Fibroblast of skin of right quadriceps (primary cell): ENCODE results near the gene PTPRB.
"Not testable (repeated sequence)": the region's sequence is repeated elsewhere in the genome, so short reads cannot be mapped to it uniquely, and the experiment has no call there.

Source experiments
- DNase-seq: peaks from one replicate; pipeline ENCODE4 v3.0.0-alpha.2; 2013

The PTPRB gene

DNA sequence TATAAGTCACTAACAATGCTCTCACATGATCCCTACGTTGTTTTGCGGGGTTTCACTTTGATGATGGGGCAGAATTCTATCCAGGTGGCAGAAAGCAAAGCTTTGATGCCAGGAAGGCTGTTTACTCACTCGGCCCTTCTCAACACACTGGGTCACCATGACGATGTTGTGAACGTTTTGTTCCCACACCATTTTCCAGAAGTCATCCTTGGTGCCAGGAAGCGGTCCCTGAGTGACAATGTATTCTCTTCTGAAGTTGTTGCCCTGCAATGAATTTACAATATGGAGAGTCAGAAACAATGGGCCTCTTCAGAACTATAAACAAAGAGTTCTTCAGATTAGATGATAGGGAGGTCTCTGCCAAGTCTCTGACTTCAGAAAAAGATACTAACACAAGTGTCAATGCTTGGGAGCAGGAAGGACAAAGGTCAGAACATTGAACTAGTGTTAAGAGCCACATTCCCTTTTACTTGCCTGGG, 101.3 kb downstream of the PTPRB start:
- no peak for DNase-seq

DNA sequence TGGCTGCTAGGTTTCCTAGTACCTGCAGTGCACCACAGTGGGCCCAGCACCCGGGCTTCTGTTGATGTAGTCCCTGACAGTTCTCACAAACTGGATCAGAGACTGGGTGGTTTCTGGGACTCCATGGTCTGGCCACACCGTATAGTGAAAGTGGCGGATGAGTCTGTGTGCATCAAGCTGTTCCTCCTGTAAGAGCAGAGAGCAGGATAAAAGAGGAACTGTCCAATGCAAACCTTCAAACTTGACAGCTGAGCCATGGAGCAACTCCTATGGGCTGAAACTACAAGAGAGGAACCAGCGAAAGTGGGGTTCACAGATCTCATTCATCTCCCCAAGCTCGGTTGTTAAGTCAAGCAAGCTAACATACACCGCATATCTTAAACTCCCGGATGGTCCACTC, 102.8 kb downstream of the PTPRB start:
- DNase-seq: no peak

DNA sequence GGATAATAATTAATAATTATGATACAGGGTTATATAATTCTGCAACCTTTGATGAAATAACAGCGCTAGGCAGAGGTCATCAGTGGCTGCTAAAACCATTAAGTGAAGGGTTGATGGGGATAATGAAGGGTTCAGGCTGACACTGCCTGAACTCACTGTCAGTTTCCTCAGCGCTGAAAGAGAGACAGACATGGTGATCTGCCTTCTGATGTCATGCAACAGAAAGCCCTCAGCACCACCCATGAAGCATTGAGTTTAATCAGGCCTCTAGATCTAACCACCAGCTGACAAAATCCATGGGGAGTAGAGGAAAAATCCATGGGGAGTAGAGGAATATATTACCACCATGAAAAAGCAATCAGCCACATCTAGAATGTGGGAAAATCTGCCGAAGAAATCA, 107.6 kb downstream of the PTPRB start:
- DNase-seq: no peak

DNA sequence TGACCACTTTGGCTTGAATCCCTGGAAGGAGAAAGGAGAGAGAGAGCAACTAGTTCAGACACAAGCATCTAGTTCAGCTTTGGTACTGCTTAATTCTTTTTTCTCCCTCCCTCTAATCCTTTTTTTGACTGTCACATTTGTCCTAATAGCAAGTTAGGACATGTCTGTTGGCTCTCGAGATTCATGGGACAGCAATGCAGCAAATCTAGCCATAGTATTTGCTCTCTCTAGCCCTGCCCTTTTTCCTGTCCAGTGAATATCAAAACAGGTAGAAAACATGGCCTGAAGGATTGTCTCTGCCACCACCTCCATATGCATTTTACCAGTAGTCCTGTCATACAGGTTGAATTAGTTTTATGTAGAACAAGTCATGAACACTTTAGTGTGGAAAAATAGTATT, 116.4 kb downstream of the PTPRB start:
- no peak for DNase-seq

DNA sequence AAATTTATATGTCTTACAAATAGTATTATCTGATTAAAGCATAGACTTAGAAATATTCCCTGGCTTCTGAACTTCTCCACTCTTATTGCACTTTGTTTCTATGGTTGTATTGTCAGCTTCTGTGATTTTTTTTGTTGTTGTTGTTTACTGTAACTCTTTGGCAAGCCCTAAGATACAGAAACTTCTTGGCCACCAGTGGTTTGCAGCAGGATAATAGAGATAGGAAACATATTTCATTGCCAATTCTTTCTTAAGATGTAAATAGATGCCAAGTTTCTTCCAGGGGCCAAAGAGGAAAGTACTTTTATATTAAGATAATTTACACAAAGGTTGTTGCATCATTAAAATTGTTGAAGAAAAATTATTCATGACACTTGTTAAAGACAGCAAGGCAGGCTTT, 123.8 kb downstream of the PTPRB start:
- no peak for DNase-seq

DNA sequence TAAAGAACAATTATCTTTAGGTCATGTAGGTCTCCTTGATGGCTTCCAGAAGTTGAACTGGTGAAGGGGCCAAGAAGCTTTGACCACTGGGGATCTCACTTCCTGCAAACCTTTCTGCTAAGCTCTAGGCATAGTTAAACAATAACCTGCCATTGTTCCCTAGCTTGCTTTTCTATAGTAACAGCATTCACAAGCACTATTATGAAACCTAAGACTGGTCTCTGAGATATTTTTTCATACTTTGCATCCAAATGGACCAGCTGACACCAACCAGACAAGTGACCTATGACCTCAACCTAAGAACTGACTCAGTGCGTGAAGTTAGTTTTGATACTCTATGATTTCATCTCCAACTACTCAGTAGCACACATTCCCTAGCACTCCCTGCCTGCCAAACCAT, 129.1 kb downstream of the PTPRB start:
- DNase-seq: no peak

DNA sequence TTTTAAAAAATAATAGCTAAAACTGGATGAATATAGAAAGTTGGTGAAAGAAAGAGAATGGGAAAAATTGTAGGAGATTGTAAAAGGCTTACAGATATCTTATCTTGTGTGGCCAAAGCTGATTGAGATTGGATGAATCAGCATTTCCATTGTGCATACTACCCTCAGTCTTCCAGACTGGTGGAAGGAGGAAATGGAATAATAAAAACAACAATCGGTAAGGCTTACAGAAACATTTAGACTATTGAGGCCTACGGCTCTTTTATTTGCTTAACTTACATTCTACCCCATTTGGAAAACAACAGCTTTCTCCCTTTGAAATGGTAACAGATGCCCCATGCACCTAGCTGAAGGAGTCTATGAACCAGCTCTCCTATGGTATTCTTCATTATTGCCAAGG, 129.8 kb downstream of the PTPRB start:
- no peak for DNase-seq

DNA sequence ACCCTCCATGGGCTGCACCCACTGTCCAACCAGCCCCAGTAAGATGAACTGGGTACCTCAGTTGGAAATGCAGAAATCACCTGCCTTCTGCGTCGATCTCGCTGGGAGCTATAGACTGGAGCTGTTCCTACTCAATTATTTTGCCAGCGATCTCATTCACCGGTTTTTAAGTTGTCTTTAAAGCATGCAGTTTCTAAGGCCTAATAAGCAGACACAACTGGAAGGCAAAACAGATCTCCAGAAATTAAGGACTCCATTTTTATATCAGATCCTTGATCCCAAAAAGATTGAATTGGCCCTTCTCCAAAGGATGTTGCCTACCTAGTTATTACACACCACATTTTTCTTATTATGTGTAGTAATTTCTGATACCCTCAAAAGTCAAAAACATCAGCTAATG, 139.7 kb downstream of the PTPRB start:
- no peak for DNase-seq

DNA sequence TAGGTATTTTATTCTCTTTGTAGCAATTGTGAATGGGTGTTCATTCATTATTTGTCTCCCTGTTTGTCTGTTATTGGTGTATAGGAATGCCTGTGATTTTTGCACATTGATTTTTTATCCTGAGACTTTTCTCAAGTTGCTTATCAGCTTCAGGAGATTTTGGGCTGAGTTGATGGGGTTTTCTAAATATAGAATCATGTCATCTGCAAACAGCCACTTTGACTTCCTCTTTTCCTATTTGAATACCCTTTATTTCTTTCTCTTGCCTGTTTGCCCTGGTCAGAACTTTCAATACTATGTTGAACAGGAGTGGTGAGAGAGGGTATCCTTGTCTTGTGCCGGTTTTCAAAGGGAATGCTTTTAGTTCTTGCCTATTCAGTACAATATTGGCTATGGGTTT, 144.3 kb downstream of the PTPRB start:
- DNase-seq: not testable (repeated sequence)

DNA sequence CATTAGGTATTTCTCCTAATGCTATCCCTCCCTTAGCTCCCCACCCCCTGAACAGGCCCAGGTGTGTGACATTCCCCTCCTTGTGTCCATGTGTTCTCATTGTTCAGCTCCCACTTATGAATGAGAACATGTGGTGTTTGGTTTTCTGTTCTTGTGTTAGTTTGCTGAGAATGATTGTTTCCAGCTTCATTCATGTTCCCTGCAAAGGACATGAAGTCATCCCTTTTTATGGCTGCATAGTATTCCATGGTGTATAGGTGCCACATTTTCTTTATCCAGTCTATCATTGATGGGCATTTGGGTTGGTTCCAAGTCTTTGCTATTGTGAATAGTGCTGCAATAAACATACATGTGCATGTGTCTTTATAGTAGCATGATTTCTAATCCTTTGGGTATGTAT, 146.3 kb downstream of the PTPRB start:
- not testable (repeated sequence) for DNase-seq

DNA sequence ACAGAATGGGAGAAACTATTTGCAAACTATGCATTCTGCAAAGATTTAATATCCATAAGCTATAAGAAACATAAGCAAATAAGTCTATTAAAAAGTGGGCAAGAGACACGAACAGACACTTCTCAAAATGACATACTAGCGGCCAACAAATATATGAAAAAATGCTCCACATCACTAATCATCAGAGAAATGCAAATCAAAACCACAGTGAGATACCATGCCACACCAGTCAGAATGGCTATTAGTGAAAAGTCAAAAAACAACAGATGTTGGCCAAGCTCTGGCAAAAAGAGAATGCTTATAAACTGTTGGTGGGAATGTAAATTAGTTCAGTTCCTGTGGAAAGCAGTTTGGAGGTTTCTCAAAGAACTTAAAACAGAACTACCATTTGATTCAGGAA, 149.8 kb downstream of the PTPRB start:
- peak; percentile 1 for DNase-seq

DNA sequence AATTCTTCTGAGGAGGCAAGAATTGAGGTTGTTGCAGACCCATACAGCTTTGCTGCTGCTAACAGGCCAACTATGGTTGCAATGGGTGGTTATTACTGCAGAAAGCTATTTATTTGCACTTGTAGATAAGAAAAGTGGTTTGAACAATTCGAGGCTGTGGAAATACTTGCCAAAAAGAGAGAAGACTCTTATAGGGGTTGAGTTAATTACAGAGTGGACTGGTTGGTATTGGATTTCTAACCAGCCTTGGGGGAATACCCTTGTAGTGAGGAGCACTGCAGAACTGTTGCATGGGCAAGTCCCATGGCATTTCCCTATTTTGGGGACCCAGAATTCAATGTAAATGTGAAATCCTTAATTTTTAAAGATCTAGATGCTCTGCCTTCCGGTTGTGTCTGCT, 150.6 kb downstream of the PTPRB start:
- no peak for DNase-seq

DNA sequence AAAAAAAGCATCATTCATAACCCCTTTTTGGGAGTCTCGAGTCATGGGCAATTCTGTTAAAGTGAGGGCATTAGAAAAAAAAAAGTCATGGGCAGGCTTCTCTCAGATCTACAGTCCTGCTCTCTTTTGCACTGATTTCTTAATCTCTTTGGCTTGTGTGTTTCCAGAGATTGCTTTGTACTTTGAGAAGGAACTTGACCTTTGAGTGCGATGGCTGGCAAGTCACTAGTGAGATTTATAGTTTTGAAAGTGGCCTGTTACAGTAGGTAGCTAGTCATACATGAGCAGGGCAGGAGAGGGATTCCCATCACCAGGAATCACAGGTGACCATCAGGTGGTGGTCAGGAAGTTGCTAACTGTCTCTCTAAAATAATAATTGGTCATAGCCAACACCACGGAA, 151.5 kb downstream of the PTPRB start:
- DNase-seq: no peak

DNA sequence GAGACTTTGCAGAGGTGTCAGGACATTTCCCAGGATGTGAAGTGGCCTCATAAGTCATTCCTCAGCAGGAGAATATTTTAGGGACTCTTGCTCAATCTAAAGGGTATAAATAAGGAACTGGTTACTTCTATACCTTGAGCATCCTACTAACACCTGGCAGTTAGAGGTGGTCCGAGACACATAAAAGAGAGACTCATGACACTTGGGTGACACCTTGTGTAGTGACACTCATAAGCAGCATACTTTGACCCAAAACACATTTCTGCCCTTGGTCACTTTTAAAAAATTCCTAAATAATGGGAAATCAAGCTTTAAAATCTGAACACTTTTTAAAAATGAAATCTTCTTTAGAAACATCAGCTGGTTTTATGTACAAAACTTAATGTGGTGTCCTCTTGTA, 152.8 kb downstream of the PTPRB start:
- no peak for DNase-seq

DNA sequence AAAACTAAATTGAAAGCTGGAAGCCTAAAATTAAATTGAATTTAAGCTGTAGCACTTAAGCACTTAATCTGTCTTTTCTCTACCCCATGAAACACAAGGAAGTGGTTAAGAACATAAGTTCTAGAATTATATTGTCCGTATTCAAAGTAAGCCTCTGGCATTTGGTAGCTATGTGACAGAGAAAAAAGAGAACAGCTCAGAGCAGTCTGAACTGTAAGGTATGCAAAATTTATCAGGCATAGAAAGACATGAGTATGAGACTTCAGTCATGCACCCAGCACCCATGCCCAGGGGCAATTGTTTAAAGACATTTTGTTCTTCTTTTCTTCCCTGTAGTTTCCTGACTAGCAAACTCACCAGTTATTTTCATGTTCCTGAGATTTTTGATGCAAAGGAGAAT, 154.5 kb downstream of the PTPRB start:
- no peak for DNase-seq

DNA sequence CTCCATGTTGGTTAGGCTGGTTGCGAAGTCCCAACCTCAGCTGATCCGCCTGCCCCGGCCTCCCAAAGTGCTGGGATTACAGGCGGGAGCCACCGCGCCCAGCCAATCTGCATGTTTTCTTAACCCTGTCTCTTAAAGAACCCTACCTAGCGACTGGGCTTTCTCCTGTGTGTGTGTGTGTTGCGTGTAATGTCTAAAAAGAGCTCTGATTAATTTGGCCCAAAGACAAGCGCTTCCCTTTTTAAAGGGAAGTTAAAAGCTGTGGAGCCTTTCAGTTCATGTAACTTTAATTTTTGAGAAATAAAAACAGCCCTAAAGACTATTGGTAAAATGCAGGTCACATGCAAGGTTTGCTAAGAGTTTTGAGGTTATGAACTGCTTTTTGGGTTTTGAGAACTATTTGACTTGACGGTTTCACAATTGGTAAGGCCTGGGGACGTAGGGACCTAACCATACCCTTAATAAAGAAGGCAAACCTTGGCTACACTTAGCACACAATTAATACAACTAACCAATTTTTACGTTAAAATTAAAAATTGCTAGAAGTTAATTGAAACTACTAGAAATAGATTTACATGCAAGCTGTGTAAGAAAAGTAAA, 167.9 kb downstream of the PTPRB start:
- no peak for DNase-seq

DNA sequence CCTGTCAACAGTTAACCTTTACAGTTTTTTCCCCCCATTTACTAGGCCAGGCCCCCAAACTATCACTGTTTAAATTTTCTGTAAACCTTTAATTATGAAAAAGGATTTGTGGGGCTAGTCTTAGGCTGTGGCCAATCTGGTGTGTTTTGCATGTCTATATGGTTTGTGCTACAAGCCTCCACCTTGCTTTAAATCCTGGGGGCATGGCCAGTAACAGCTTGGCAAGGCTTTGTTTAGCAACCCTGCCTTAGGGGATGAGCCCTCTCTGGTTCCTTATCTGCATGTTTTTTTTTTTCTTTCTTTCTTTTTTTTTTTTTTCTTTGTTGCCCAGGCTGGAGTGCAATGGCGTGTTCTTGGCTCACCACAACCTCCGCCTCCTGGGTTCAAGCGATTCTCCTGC, 168.5 kb downstream of the PTPRB start:
- DNase-seq: no peak

DNA sequence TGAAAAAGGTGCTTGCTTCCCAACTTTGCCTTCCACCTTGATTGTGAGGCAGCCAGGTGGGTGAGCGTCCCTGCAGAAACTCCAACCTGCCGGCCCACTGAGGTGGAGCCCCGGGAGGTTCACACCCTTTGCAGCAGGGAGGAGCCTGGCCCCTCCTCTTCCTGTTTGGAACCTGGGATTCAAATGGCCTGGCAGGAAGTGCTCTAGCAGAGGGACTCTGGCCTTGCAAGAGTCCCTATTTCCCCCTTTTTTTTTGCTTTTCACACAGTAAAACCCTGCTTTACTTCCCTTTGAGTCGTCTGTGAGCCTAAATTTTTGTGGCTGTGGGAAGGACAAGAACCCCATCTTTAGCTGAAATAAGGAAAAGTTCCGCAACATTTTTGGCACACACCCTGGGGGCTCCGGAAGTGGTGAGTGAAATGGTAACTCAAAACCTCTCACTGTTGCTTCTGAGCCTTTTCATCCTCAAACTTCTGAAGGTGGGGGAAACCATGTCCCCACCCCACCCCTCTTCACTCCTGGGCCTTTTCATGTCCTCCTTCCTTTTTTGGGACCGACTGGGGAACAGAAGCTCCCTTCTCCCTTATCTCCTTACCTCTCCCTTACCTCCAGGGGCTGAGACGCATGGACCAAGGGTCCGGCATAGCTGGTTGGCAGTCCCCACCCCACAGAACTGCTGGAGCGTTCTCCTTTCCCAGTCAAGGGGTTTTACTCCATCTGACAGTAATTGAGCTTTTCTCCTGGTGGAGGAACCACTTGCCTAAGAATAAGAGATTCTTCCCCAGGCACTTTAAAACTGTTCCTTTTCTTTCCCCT, 169.1 kb downstream of the PTPRB start:
- DNase-seq: no peak

DNA sequence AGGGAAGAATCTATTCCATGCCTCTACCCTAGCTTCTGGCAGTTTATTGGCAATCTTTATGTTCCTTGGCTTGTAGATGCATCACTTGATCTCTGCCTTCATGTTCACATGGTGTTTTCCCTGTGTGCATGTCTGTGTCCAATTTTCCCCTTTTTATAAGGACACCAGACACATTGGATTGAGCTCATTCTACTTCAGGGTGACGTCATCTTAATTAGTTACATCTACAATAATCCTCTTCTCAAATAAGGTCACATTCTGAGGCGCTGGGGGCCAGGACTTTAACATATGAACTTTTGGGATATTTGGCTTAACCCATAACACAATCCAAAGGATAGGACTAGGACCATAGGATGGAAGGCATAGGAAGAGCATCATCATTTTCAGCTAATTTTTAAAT, 169.8 kb downstream of the PTPRB start:
- DNase-seq: no peak

DNA sequence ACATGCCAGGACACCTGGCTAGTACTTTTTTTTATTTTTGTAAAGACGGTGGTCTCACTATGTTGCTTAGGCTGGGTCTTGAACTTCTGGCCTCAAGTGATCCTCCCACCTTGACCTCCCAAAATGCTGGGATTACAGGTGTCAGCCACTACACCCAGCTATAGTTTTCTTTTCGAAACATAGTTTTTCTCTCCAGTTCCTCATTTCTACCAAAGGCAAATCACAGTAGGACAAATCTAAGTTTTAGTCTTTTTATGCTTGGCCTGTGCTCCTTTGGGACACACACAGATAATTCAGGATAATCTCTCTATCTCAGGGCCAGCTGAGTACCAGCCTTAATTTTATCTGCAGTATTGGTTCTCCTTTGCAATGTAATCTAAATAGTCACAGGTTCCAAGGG, 170.5 kb downstream of the PTPRB start:
- no peak for DNase-seq
